Prostate gland (tissue), 2 donors: ENCODE measurements around the gene ICAM4. TPM values are rescaled to one million over a fixed set of nuclear protein-coding genes. Genes with fewer than 3 reads are reported as not detected.

ENCODE experiments used
- DNase-seq: peaks from one replicate; pipeline ENCODE4 v3.0.0-alpha.2; 2019; ENCODE audit warnings: low spot score
- H3K27ac ChIP-seq, 2 donors: fragments of 200-600 bp; sonication (generic); 2 replicates each; pipeline ENCODE4 v1.5.1; 2017 to 2019
- H3K27me3 ChIP-seq: fragments of 200-600 bp; sonication (generic); replicated peaks from 2 replicates; pipeline ENCODE4 v1.5.1; 2019; ENCODE audit not compliant: insufficient read depth
- H3K36me3 ChIP-seq, 2 donors: fragments of 200-600 bp; sonication (generic); 1 replicate in 1 of 2; 2 replicates in 1 of 2; pipeline versions ENCODE4 v1.5.1 to v1.8.1; 2017 to 2019
- H3K4me1 ChIP-seq: fragments of 200-600 bp; sonication (generic); replicated peaks from 2 replicates; pipeline ENCODE4 v1.5.1; 2019
- H3K4me3 ChIP-seq, 2 donors: fragments of 200-600 bp; sonication (generic); 2 replicates each; pipeline ENCODE4 v1.5.1; 2017 to 2019
- H3K9me3 ChIP-seq: fragments of 200-600 bp; sonication (generic); 2 replicates; pipeline ENCODE4 v1.5.1; 2017
- POLR2A ChIP-seq: fragments of 450-650 bp; IDR thresholded peaks from one replicate; pipeline ENCODE4 v1.6.1; 2016; ENCODE audit warnings: antibody characterized with exemption, mild to moderate bottlenecking
- POLR2AphosphoS5 ChIP-seq: sonication (generic); formaldehyde crosslinking; IDR thresholded peaks from one replicate; pipeline ENCODE4 v1.6.1; 2017; ENCODE audit warnings: antibody characterized with exemption
- WGBS: methylation state at CpG from one replicate; pipeline ENCODE4 v1.1.5; 2018; 5-methylcytosine and 5-hydroxymethylcytosine counted together
- intact Hi-C: fragments of 100-400 bp; cut with DNase I; formaldehyde crosslinking; loops from one replicate; pipeline ENCODE4 v1.14.2; 2022
- total RNA-seq, 2 donors: library from RNA; depleted of rRNA; stranded (reverse); fragments of >200 nt; gene quantifications; one replicate each; pipeline ENCODE4 v1.1.0, GENCODE V29; 2016
- TF ChIP-seq, protein P1 (sequence below), 4 experiments: fragments of 200-600 bp in 2 of 4; fragments of 450-650 bp in 2 of 4; sonication (generic) in 2 of 4; IDR thresholded peaks; 1 replicate in 3 of 4; 2 replicates in 1 of 4; pipeline ENCODE4 v1.5.1; 2016 to 2019; ENCODE audit warnings: antibody characterized with exemption in 4 of 4, mild to moderate bottlenecking in 2 of 4, moderate library complexity in 2 of 4

ICAM4 gene
- total RNA-seq, 2 donors from 2014 or later = 1.0 TPM; not detected in 1

DNA sequence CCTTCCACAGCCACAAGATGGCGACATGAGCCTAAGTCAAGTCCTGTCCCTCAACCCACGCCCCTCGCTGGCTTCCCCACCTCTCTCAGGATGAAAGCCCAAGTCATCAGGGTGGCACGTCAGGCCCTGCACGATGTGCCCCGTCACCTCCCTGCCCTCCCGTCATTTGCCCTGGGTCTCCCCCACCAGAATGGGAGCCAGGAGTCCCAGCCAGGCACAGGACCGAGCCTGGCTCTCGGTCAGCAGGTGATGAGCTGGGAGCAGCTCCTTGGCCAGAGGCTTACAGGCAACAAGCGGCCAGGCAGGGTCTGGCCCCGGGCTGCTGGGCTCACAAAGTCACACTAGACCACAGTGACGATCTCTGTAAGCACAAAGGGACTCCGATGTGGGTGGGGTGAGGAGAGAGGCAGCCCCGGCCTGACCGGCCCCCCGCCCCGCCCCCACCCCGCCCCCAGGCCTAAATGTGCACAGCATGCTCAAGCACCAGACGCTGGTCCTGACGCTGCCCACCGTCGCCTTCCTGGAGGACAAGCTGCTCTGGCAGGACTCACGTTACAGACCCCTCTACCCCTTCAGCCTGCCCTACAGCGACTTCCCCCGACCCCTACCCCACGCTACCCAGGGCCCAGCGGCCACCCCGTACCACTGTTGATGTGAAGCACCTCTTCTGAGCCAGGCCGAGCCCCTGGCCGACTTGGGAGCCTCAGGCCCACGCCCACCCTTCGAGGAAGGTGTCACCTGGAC is 27.4 kb upstream of the ICAM4 start:
- intact Hi-C loops = loop anchor here (10.0 kb wide), 1 partner anchor 325 kb away; the partner anchor contains the start of gene OLFM2
- H3K9me3 ChIP-seq = no peaks in the 10 kb centered on the region
- 53% methylated on average over 31 of the region's 32 CpGs for WGBS
- no peak overlapping the region for H3K4me3 ChIP-seq
- H3K36me3 ChIP-seq = peaks cover 0 to 24% of the 10 kb centered on the region in 2 donors
- peak; percentile 66 for DNase-seq
- TF ChIP-seq, protein P1, sequence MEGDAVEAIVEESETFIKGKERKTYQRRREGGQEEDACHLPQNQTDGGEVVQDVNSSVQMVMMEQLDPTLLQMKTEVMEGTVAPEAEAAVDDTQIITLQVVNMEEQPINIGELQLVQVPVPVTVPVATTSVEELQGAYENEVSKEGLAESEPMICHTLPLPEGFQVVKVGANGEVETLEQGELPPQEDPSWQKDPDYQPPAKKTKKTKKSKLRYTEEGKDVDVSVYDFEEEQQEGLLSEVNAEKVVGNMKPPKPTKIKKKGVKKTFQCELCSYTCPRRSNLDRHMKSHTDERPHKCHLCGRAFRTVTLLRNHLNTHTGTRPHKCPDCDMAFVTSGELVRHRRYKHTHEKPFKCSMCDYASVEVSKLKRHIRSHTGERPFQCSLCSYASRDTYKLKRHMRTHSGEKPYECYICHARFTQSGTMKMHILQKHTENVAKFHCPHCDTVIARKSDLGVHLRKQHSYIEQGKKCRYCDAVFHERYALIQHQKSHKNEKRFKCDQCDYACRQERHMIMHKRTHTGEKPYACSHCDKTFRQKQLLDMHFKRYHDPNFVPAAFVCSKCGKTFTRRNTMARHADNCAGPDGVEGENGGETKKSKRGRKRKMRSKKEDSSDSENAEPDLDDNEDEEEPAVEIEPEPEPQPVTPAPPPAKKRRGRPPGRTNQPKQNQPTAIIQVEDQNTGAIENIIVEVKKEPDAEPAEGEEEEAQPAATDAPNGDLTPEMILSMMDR (IDR thresholded peaks at IDR 0.05) = peak; percentile 24 to 63 (median 46)
- no peak for TF ChIP-seq POLR2AphosphoS5
- H3K27ac ChIP-seq = no peak overlapping the region
- no peaks in the 10 kb centered on the region for H3K27me3 ChIP-seq
- no peaks in the 10 kb centered on the region for H3K4me1 ChIP-seq

DNA sequence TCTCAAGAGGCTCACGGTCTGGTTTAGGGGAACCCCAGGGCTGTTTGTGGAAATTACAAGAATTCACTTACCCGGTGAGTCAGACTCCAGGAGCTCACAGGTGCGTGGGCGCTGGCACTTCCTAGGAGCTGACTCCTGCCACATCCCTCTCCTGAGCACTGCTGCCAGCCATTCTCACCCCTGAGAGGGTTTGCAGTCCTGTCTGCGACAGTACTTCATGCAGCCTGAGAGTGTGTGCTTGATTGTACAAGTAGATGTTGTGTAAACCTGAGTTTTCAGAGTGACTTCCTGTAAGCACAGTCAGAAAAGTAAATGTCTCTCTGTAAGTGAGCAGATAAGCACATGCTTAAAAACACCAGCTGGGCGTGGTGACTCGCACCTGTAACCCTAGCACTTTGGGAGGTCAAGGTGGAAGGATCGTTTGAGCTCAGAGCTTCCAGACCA is 26.6 kb upstream of the ICAM4 start:
- Histone ChIP-seq H3K36me3 (peaks cover 0 to 16% of the 10 kb centered on the region in 2 donors), H3K4me3 (no peak overlapping the region), H3K9me3 (no peaks in the 10 kb centered on the region), H3K27me3 (no peaks in the 10 kb centered on the region), H3K27ac (no peak overlapping the region), H3K4me1 (no peaks in the 10 kb centered on the region)
- WGBS = 85% methylated on average over 8 of the region's 8 CpGs
- no peak for TF ChIP-seq POLR2A
- TF ChIP-seq, protein P1 (IDR thresholded peaks at IDR 0.05) = no peak
- no peak for TF ChIP-seq POLR2AphosphoS5
- DNase-seq = no peak
- intact Hi-C loops = no loop called here

DNA sequence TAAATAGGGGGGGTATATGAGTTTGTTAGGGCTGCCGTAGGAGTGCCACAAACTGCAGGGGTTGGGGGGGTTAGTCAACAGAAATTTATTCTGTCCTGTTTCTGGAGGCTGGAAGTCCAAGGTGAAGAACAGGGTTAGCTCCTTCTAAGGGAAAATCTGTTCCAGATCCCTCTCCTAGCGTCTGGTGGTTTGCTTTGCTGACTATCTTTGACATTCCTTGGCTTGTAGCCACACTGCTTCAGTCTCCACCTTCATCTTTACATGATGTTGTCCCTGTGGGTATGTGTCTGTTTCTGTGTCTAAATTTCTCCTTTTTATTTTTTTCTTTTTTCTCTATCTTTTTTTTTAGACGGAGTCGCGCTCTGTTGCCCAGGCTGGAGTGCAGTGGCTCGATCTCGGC is 24.0 kb upstream of the ICAM4 start:
- TF ChIP-seq, protein P1 (IDR thresholded peaks at IDR 0.05) = no peak
- no peak for TF ChIP-seq POLR2AphosphoS5
- TF ChIP-seq POLR2A = no peak
- intact Hi-C loops = no loop called here
- Histone ChIP-seq H3K27ac (no peak overlapping the region), H3K27me3 (no peaks in the 10 kb centered on the region), H3K4me3 (no peak overlapping the region), H3K9me3 (no peaks in the 10 kb centered on the region), H3K4me1 (no peaks in the 10 kb centered on the region), H3K36me3 (peaks cover 0 to 10% of the 10 kb centered on the region in 2 donors)
- no peak for DNase-seq
- 77% methylated on average over 7 of the region's 7 CpGs for WGBS

DNA sequence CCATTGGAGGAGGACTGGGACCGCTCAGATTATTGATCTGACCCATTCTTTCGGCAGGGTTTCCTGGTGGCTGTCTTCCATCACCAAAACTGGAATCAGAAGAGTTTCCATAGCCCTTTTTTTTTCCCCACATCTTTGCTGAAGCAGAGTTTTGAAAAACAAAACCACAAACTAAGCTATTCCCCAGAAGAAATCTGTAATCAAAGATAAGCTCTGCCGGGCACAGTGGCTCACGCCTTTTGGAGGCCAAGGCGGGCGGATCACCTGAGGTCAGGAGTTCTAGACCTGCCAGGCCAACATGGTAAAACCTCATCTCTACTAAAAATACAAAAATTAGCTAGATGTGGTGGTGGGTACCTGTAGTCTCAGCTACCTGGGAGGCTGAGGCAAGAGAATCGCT is 20.0 kb upstream of the ICAM4 start:
- no peaks in the 10 kb centered on the region for H3K9me3 ChIP-seq
- TF ChIP-seq POLR2A (no peak), POLR2AphosphoS5 (no peak)
- TF ChIP-seq, protein P1 (IDR thresholded peaks at IDR 0.05) = no peak
- H3K27me3 ChIP-seq = no peaks in the 10 kb centered on the region
- WGBS = 86% methylated on average over 7 of the region's 7 CpGs
- DNase-seq = no peak
- no peak overlapping the region for H3K27ac ChIP-seq
- H3K4me3 ChIP-seq = no peak overlapping the region
- no peaks in the 10 kb centered on the region for H3K4me1 ChIP-seq
- H3K36me3 ChIP-seq = no peaks in the 10 kb centered on the region
- intact Hi-C loops = no loop called here

DNA sequence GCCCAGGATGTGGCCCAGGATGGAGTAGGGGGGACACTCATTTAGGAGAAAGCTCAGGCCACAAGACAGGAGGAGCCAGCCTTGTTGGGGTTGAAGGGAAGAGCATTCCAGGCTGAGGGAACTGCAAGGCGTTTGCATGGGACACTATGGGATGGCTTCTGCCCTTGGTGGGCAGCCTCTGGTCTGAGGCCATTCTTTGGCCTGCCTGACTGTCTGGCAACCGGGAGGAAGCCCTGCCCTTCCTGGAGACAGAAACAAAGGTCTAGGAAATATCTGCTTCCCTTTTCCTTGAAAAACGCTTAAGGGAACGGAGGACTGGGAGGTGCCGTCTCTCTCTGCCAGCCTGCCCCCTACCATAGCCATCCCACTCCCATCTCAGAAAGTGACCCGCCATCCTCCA is 18.7 kb upstream of the ICAM4 start:
- intact Hi-C loops = no loop called here
- WGBS = 74% methylated on average over 6 of the region's 6 CpGs
- TF ChIP-seq POLR2AphosphoS5 (no peak), POLR2A (no peak)
- TF ChIP-seq, protein P1 (IDR thresholded peaks at IDR 0.05) = no peak

More for the DNA sequence above, 18.7 kb upstream of the ICAM4 start:
- Histone ChIP-seq H3K36me3 (no peaks in the 10 kb centered on the region), H3K4me1 (no peaks in the 10 kb centered on the region), H3K9me3 (no peaks in the 10 kb centered on the region), H3K27ac (no peak overlapping the region), H3K4me3 (no peak overlapping the region), H3K27me3 (no peaks in the 10 kb centered on the region)
- DNase-seq = no peak
